H9 (cell line): Measurements from ENCODE around the gene SLC25A19. TPM values are rescaled to one million over a fixed set of nuclear protein-coding genes. Genes with fewer than 3 reads are reported as not detected.

Source experiments
- DNase-seq: peaks from one replicate; pipeline ENCODE4 v3.0.0-alpha.2; 2017
- H2AFZ ChIP-seq: one replicate; pipeline ENCODE4 v1.6.1; 2013; ENCODE audit warnings: mild to moderate bottlenecking, low read length, control low read depth, moderate library complexity
- H2AK5ac ChIP-seq: 2 replicates; pipeline ENCODE4 v1.6.1; 2013; ENCODE audit warnings: low read length, control low read depth, mixed read lengths; ENCODE audit not compliant: insufficient read length
- H2BK120ac ChIP-seq: one replicate; pipeline ENCODE4 v1.6.1; 2013; ENCODE audit warnings: low read depth, mild to moderate bottlenecking, low read length, control low read depth, inconsistent platforms; ENCODE audit not compliant: poor library complexity, severe bottlenecking
- H2BK12ac ChIP-seq: 2 replicates; pipeline ENCODE4 v1.6.1; 2013; ENCODE audit warnings: low read length, control low read depth, mixed read lengths, low read depth; ENCODE audit not compliant: insufficient read length
- H2BK15ac ChIP-seq: 2 replicates; pipeline ENCODE4 v1.6.1; 2013; ENCODE audit warnings: low read depth, low read length, control low read depth
- H2BK20ac ChIP-seq: one replicate; pipeline ENCODE4 v1.6.1; 2013; ENCODE audit warnings: low read depth, mild to moderate bottlenecking, low read length, control low read depth, inconsistent platforms; ENCODE audit not compliant: poor library complexity, severe bottlenecking
- H2BK5ac ChIP-seq: 2 replicates; pipeline ENCODE4 v1.6.1; 2013; ENCODE audit warnings: low read length, control low read depth, mixed read lengths; ENCODE audit not compliant: insufficient read length
- H3K14ac ChIP-seq: 2 replicates; pipeline ENCODE4 v1.6.1; 2013; ENCODE audit warnings: low read length, control low read depth; ENCODE audit not compliant: insufficient read depth
- H3K18ac ChIP-seq: 2 replicates; pipeline ENCODE4 v1.6.1; 2013; ENCODE audit warnings: low read depth, mild to moderate bottlenecking, mixed read lengths, low read length, control low read depth; ENCODE audit not compliant: insufficient read length
- H3K23ac ChIP-seq: 2 replicates; pipeline ENCODE4 v1.6.1; 2013; ENCODE audit warnings: low read length, control low read depth, mixed read lengths, low read depth; ENCODE audit not compliant: insufficient read length
- H3K23me2 ChIP-seq: 2 replicates; pipeline ENCODE4 v1.6.1; 2013; ENCODE audit warnings: low read depth, mild to moderate bottlenecking, mixed read lengths, low read length, control low read depth; ENCODE audit not compliant: insufficient read length, poor library complexity, severe bottlenecking
- H3K27ac ChIP-seq: 2 replicates; pipeline ENCODE4 v1.5.1; 2013; ENCODE audit warnings: low read length, control low read depth, mixed read lengths, low read depth; ENCODE audit not compliant: insufficient read length
- H3K27me3 ChIP-seq: 2 replicates; pipeline ENCODE4 v1.6.1; 2013; ENCODE audit warnings: low read length, control low read depth, inconsistent platforms; ENCODE audit not compliant: insufficient read depth
- H3K4ac ChIP-seq: 2 replicates; pipeline ENCODE4 v1.6.1; 2013; ENCODE audit warnings: low read depth, mild to moderate bottlenecking, control low read depth, inconsistent platforms, low read length, moderate library complexity
- H3K4me1 ChIP-seq: 2 replicates; pipeline ENCODE4 v1.6.1; 2013; ENCODE audit warnings: low read length, control low read depth, inconsistent platforms; ENCODE audit not compliant: insufficient read depth
- H3K4me2 ChIP-seq: 2 replicates; pipeline ENCODE4 v1.6.1; 2013; ENCODE audit warnings: low read length, control low read depth, mixed read lengths; ENCODE audit not compliant: insufficient read length, insufficient read depth
- H3K56ac ChIP-seq: 2 replicates; pipeline ENCODE4 v1.6.1; 2013; ENCODE audit warnings: low read depth, mild to moderate bottlenecking, mixed read lengths, low read length, control low read depth; ENCODE audit not compliant: insufficient read length
- H3K79me1 ChIP-seq: 2 replicates; pipeline ENCODE4 v1.6.1; 2013; ENCODE audit warnings: low read depth, mild to moderate bottlenecking, moderate library complexity, low read length, control low read depth, inconsistent platforms; ENCODE audit not compliant: insufficient read depth, poor library complexity, severe bottlenecking
- H3K79me2 ChIP-seq: 2 replicates; pipeline ENCODE4 v1.6.1; 2013; ENCODE audit warnings: low read length, control low read depth, inconsistent platforms; ENCODE audit not compliant: insufficient read depth
- H3K9ac ChIP-seq: 2 replicates; pipeline ENCODE4 v1.6.1; 2013; ENCODE audit warnings: low read length, control low read depth, mixed read lengths; ENCODE audit not compliant: insufficient read length; ENCODE audit errors: extremely low read depth
- H3K9me3 ChIP-seq: one replicate; pipeline ENCODE4 v1.6.1; 2013; ENCODE audit warnings: low read depth, low read length, inconsistent platforms; ENCODE audit not compliant: control insufficient read depth
- H3T11ph ChIP-seq: one replicate; pipeline ENCODE4 v1.6.1; 2013; ENCODE audit warnings: mild to moderate bottlenecking, low read length, control low read depth, inconsistent platforms
- H4K20me1 ChIP-seq: one replicate; pipeline ENCODE4 v1.6.1; 2013; ENCODE audit not compliant: control insufficient read depth, insufficient read length, insufficient read depth
- H4K5ac ChIP-seq: 2 replicates; pipeline ENCODE4 v1.6.1; 2013; ENCODE audit warnings: low read depth, mild to moderate bottlenecking, mixed read lengths, low read length, control low read depth; ENCODE audit not compliant: insufficient read length
- H4K8ac ChIP-seq: replicated peaks from 2 replicates; pipeline ENCODE4 v1.6.1; 2013; ENCODE audit warnings: low read length, control low read depth, mixed read lengths, low read depth; ENCODE audit not compliant: insufficient read length
- H4K91ac ChIP-seq: 2 replicates; pipeline ENCODE4 v1.6.1; 2013; ENCODE audit warnings: low read depth, mild to moderate bottlenecking, moderate library complexity, mixed read lengths, low read length, control low read depth; ENCODE audit not compliant: insufficient read length
- H3K27ac Mint-ChIP-seq, 3 experiments: 2 replicates in 2 of 3; 3 replicates in 1 of 3; pipeline ENCODE4 v1.8.0; 2020 to 2021; ENCODE audit warnings: mixed read lengths in 3 of 3, mild to moderate bottlenecking in 1 of 3, moderate library complexity in 1 of 3
- H3K27me3 Mint-ChIP-seq: 2 replicates; pipeline ENCODE4 v1.8.0; 2021; ENCODE audit warnings: low read depth, mild to moderate bottlenecking, moderate library complexity, mixed read lengths
- H3K36me3 Mint-ChIP-seq, 3 experiments: 2 replicates in 2 of 3; 3 replicates in 1 of 3; pipeline ENCODE4 v1.8.0; 2020 to 2021; ENCODE audit warnings: low read depth in 3 of 3, mixed read lengths in 3 of 3; ENCODE audit not compliant: insufficient read depth in 1 of 3
- H3K4me1 Mint-ChIP-seq, 2 experiments: 2 replicates each; pipeline ENCODE4 v1.8.0; 2020; ENCODE audit warnings: mixed read lengths in 2 of 2
- H3K4me3 Mint-ChIP-seq, 2 experiments: 2 replicates in 1 of 2; 3 replicates in 1 of 2; pipeline ENCODE4 v1.8.0; 2020 to 2021; ENCODE audit warnings: mild to moderate bottlenecking in 2 of 2, mixed read lengths in 2 of 2, moderate library complexity in 1 of 2
- H3K9me3 Mint-ChIP-seq, 2 experiments: 2 replicates in 1 of 2; 3 replicates in 1 of 2; pipeline ENCODE4 v1.8.0; 2020; ENCODE audit warnings: mild to moderate bottlenecking in 2 of 2, mixed read lengths in 2 of 2, moderate library complexity in 1 of 2
- CTCF ChIP-seq: fragments of 200-600 bp; sonication (generic); conservative IDR thresholded peaks from 3 replicates; pipeline ENCODE4 v1.8.0; 2021; ENCODE audit warnings: antibody characterized with exemption, mild to moderate bottlenecking
- WGBS: extraction: QIAGEN DNeasy Blood & Tissue Kit; methylation state at CpG from one replicate; pipeline ENCODE4 v1.1.7; 2013; ENCODE audit warnings: missing lambda C conversion rate, low lambda C conversion rate, mixed read lengths; ENCODE audit not compliant: insufficient read length; ENCODE audit errors: extremely low coverage; 5-methylcytosine and 5-hydroxymethylcytosine counted together
- total RNA-seq: library from RNA; stranded (reverse); gene quantifications from 2 replicates; pipeline ENCODE4 v1.2.1, GENCODE V29; 2021

The SLC25A19 gene
- total RNA-seq, 1 experiment from 2014 or later = 24.2 TPM

DNA sequence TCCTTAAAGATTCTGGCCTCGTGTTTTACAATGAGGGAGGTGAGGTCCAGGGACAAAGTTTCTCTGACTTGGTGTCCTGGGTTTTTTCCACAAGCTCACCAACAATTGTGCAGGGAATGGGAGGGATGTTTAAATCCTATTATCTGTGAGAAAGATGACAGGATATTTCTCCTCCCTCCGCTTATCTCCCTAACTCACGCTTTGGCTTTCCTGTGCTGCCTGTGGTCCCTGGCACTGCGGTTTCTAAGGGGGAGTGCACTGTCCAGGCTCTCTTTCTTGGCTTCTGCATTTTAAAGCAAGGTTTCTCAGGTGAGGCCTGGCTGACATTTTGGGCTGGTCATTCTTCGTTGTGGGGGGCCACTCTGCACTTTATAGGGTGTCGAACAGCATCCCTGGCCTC lies 44.2 kb downstream of the SLC25A19 start:
- Histone ChIP-seq H3K14ac (no peak overlapping the region), H3K23me2 (no peaks in the 10 kb centered on the region), H4K8ac (no peak overlapping the region), H2BK20ac (no peak overlapping the region), H2AFZ (no peak overlapping the region), H3K23ac (no peak overlapping the region), H2BK12ac (no peak overlapping the region), H3K9me3 (no peaks in the 10 kb centered on the region), H3K4me2 (no peak overlapping the region), H3K79me1 (no peaks in the 10 kb centered on the region), H3T11ph (no peak overlapping the region), H3K4me1 (no peaks in the 10 kb centered on the region), H3K18ac (no peak overlapping the region), H2BK15ac (no peak overlapping the region), H3K56ac (no peak overlapping the region), H3K9ac (no peak overlapping the region), H2BK5ac (no peak overlapping the region), H3K27ac (no peak overlapping the region), H3K79me2 (peaks cover 2% of the 10 kb centered on the region; the same call in 1 of the 2 replicates), H4K20me1 (peaks cover 4% of the 10 kb centered on the region), H3K27me3 (no peaks in the 10 kb centered on the region), H2BK120ac (no peak overlapping the region), H4K91ac (no peak overlapping the region), H4K5ac (no peak overlapping the region), H3K4ac (no peak overlapping the region), H2AK5ac (no peak overlapping the region)
- Mint-ChIP-seq H3K4me3 (no peak overlapping the region), H3K9me3 (no peaks in the 10 kb centered on the region), H3K4me1 (peaks cover 12 to 13% of the 10 kb centered on the region in 2 experiments), H3K36me3 (peaks cover 27 to 59% (median 56%) of the 10 kb centered on the region in 3 experiments; a peak in 6 of 7 replicates), H3K27me3 (no peaks in the 10 kb centered on the region), H3K27ac (no peak overlapping the region)
- TF ChIP-seq CTCF = no peak
- DNase-seq = no peak
- no CpG with 5 or more reads among the region's 6 CpGs for WGBS
